GM21526 (cell line): ENCODE measurements around the gene TESK2.
"Not testable (repeated sequence)": the region's sequence is repeated elsewhere in the genome, so short reads cannot be mapped to it uniquely, and the experiment has no call there.

Experiments used
- ATAC-seq: cut with Tn5 transposase; IDR thresholded peaks from one replicate; pipeline ENCODE4 v1.9.1; 2021; ENCODE audit warnings: moderate library complexity; ENCODE audit not compliant: unreplicated experiment, low FRiP score

Gene TESK2

GRCh38 chr1:45381243-45381642 lies 109.7 kb downstream of the TESK2 start:
- no peak for ATAC-seq

- no peak for ATAC-seq
Observed at GRCh38 chr1:45380730-45381129, 110.2 kb downstream of the TESK2 start.

GRCh38 chr1:45380125-45380524 lies 110.8 kb downstream of the TESK2 start:
- no peak for ATAC-seq

- no peak for ATAC-seq
Observed at GRCh38 chr1:45379524-45379923, 111.4 kb downstream of the TESK2 start.

GRCh38 chr1:45378184-45378583 lies 112.8 kb downstream of the TESK2 start:
- ATAC-seq, result no peak

GRCh38 chr1:45375104-45376090 lies 115.6 kb downstream of the TESK2 start:
- ATAC-seq, result no peak

- ATAC-seq, result no peak
Observed at GRCh38 chr1:45373573-45373972, 117.4 kb downstream of the TESK2 start.

GRCh38 chr1:45370575-45370974 lies 120.4 kb downstream of the TESK2 start:
- ATAC-seq, result peak; percentile 62

- no peak for ATAC-seq
Observed at GRCh38 chr1:45365051-45365450, 125.9 kb downstream of the TESK2 start.

- no peak for ATAC-seq
Observed at GRCh38 chr1:45364294-45364693, 126.7 kb downstream of the TESK2 start.

GRCh38 chr1:45360981-45361380 lies 130.0 kb downstream of the TESK2 start:
- ATAC-seq, result not testable (repeated sequence)

GRCh38 chr1:45359882-45360513 lies 131.0 kb downstream of the TESK2 start:
- ATAC-seq, result no peak

GRCh38 chr1:45356186-45356585 lies 134.8 kb downstream of the TESK2 start:
- ATAC-seq, result no peak

- no peak for ATAC-seq
Observed at GRCh38 chr1:45355683-45356082, 135.3 kb downstream of the TESK2 start.

GRCh38 chr1:45354838-45355237 lies 136.1 kb downstream of the TESK2 start:
- ATAC-seq, result no peak

- no peak for ATAC-seq
Observed at GRCh38 chr1:45353685-45354084, 137.3 kb downstream of the TESK2 start.

- no peak for ATAC-seq
Observed at GRCh38 chr1:45351508-45351907, 139.5 kb downstream of the TESK2 start.

- ATAC-seq, result no peak
Observed at GRCh38 chr1:45348966-45349677, 141.8 kb downstream of the TESK2 start.

- no peak for ATAC-seq
Observed at GRCh38 chr1:45348609-45348965, 142.4 kb downstream of the TESK2 start.

GRCh38 chr1:45348020-45348419 lies 142.9 kb downstream of the TESK2 start:
- ATAC-seq, result no peak

GRCh38 chr1:45346473-45346872 lies 144.5 kb downstream of the TESK2 start:
- ATAC-seq, result no peak
